Choroid plexus epithelial cell (primary cell): ENCODE results near the gene CSF2.

Experiments
- DNase-seq: peaks from one replicate; pipeline ENCODE4 v3.0.0-alpha.2; 2010; ENCODE audit warnings: low read depth
- H3K4me3 ChIP-seq: 2 replicates; pipeline ENCODE4 v1.5.1; 2011; ENCODE audit warnings: low read depth, mild to moderate bottlenecking, control low read depth, low read length, moderate library complexity
- TF ChIP-seq, protein P1 (sequence below): conservative IDR thresholded peaks from 2 replicates; pipeline ENCODE4 v1.5.1; 2011; ENCODE audit warnings: low read depth, mild to moderate bottlenecking, control low read depth, inconsistent platforms, low read length, moderate library complexity

Gene CSF2

DNA sequence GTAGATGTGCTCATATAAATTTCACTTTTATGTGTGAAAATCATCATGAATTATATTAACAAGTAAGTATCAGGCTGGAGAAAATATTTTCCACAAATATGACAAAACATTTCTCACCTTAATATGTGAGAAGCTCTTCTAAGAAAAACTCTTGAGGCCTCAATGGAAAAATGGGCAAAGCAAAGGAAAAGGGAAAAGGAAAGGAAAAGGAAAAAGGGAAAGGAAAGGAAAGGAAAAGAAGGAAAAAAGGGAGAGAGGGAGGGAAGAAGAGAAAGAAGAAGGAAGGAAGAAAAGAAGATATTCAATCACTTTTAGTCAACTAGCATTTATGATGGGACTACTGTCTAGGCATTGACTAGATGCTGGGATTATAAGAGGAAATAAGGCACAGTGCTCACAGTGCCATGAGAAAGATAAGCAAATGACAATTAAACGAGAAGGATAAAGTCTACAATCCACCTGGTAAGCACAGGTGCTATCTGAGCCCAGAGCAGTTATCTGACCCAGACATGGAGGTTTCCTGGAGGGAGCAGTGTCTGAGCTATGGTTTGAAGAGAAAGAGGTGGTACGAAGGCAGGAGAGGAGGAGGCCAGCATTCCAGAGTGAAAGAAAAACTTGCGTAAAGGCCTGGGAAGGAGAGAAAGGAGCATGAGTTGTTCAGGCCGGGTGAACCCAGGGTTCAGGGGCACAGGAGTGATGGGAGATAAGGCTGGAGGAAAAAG, 43.8 kb upstream of the CSF2 start:
- TF ChIP-seq, protein P1, sequence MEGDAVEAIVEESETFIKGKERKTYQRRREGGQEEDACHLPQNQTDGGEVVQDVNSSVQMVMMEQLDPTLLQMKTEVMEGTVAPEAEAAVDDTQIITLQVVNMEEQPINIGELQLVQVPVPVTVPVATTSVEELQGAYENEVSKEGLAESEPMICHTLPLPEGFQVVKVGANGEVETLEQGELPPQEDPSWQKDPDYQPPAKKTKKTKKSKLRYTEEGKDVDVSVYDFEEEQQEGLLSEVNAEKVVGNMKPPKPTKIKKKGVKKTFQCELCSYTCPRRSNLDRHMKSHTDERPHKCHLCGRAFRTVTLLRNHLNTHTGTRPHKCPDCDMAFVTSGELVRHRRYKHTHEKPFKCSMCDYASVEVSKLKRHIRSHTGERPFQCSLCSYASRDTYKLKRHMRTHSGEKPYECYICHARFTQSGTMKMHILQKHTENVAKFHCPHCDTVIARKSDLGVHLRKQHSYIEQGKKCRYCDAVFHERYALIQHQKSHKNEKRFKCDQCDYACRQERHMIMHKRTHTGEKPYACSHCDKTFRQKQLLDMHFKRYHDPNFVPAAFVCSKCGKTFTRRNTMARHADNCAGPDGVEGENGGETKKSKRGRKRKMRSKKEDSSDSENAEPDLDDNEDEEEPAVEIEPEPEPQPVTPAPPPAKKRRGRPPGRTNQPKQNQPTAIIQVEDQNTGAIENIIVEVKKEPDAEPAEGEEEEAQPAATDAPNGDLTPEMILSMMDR: no peak
- no peak overlapping the region for H3K4me3 ChIP-seq
- no peak for DNase-seq

DNA sequence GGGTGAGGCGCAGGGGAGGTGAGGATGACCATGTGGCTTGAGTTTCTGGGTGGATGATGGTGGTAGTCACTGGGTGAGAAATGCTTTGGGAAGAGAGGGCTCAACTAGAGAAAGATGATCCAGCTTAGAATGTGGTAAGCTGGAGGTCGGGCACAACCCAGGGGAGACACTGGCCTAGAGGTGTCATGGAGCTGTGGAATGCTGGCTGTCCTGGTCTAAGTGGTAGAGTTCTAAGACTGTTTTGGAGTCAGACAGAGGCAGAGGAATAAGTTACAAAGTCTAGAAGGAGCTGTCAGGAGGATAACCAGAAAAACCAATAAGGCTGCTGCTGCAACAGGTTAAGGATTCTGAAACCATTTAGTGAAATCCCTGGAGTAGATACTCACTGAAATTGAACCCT, 43.0 kb upstream of the CSF2 start:
- no peak for DNase-seq
- TF ChIP-seq, protein P1: no peak
- H3K4me3 ChIP-seq: no peak overlapping the region

DNA sequence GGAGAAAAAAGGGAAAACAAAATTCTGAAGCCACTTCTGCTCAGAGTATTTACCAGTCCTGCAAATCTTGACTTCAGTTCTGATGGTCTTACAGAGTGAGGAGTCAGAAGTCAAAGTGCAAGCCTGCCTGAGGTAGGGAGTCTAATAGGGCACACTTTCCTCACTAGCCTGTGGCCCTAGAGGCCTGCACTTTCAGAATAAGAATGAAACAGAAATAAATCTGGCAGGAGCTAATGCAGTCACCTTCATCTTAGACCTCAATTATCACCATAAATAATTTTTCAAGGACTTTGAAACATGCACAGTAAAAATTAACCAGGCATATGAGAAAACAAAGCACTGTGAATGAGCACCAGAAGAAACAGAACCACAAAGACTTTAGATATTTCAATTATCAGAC, 41.4 kb upstream of the CSF2 start:
- TF ChIP-seq, protein P1: no peak
- DNase-seq: no peak
- no peak overlapping the region for H3K4me3 ChIP-seq

DNA sequence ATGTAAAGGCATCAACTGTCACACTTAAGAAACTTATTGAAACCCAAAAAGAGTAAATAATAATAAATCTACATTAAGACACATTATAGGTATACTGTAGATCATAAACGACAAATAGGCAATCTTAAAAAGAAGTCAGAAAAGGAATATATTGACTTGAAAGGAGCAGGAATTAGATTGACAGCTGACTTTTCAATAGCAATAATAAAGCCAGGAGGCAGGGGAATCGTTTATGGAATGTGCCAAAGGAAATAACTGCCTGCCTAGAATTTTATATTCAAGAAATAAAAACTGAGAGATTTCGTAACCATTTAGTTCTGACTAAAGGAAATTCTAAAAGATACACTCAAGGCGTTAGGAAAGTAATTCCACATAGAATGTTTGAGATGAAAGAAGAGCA, 40.5 kb upstream of the CSF2 start:
- TF ChIP-seq, protein P1: no peak
- H3K4me3 ChIP-seq: no peak overlapping the region
- no peak for DNase-seq

DNA sequence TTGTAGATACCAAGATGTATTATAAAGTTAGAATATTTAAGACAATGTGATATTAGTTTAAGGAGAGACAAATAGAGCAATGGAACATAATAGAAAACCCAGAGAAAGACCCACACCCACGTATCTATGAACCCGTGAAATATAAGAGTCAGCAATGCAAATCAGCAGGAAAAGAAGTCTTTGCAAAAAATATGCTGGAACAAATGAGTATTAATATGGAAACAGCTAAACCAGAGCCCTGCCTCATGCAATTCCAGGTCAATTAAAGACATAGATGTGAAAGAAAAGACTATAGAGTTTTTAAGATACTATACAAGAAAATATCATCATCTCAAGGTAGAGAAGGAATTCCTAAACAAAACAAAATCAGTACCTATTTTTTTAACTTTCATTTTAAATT, 36.2 kb upstream of the CSF2 start:
- no peak overlapping the region for H3K4me3 ChIP-seq
- TF ChIP-seq, protein P1: no peak
- DNase-seq: no peak

DNA sequence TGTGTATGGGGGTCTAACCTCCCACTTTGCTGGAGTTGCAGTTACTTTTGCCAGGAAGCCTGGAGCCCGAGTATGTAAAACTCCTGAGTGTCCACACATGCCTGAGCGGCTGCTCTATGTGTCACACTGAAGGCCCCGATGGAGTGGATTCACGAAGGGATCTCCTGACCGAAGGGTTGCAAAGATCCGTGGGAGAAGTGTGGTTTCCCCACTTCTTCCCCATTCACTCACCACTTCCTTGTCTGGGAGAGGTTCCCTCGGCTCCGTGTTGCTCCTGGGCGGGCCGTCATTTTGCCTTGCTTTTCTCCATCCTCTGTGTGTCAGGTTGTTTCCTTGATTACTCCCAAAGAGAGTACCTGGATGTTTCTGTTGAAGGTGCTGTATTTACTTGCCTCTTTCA, 29.4 kb upstream of the CSF2 start:
- TF ChIP-seq, protein P1: no peak
- DNase-seq: no peak
- H3K4me3 ChIP-seq: no peak overlapping the region

DNA sequence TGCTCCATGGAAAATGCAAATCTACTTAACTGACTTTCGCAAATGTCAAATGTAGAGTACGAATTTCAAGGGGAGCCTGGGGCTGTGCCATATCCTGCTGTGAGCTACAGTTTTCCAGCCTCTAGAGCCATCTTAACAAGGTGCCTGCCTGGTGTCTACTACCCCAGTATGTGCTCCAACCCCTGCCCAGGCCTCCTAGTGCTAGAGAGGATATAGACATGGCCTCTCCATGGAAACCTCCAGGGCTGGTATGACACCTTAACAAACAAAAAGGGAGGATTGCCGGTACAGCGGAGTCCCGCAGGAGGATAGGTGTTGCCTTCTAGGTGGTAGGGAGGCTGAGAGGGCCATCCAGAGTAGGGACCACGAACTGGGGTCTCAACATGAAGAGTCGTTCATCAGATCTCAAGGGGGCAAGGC, 26.7 kb upstream of the CSF2 start:
- TF ChIP-seq, protein P1: no peak
- no peak overlapping the region for H3K4me3 ChIP-seq
- DNase-seq: no peak
